Endodermal cell (in vitro differentiated cells): ENCODE measurements around the gene CEP68. TPM values are rescaled to one million over a fixed set of nuclear protein-coding genes. Genes with fewer than 3 reads are reported as not detected.

Experiments
- DNase-seq: peaks from one replicate; pipeline ENCODE4 v3.0.0-alpha.2; 2017
- H3K27ac ChIP-seq: 2 replicates; pipeline ENCODE4 v1.5.1; 2013; ENCODE audit warnings: mild to moderate bottlenecking, low read depth, low read length, moderate library complexity
- H3K27me3 ChIP-seq: 2 replicates; pipeline ENCODE4 v1.6.1; 2013; ENCODE audit warnings: mild to moderate bottlenecking, low read length, moderate library complexity; ENCODE audit not compliant: insufficient read depth, control insufficient read depth, poor library complexity, severe bottlenecking
- H3K36me3 ChIP-seq: 2 replicates; pipeline ENCODE4 v1.7.0; 2013; ENCODE audit warnings: mild to moderate bottlenecking, low read length, moderate library complexity; ENCODE audit not compliant: control insufficient read depth, insufficient read depth
- H3K4me1 ChIP-seq: one replicate; pipeline ENCODE4 v1.7.0; 2013; ENCODE audit warnings: low read length; ENCODE audit not compliant: control insufficient read depth, insufficient read depth
- H3K4me3 ChIP-seq: 2 replicates; pipeline ENCODE4 v1.5.1; 2013; ENCODE audit warnings: mild to moderate bottlenecking, low read length, moderate library complexity
- H3K9ac ChIP-seq: 2 replicates; pipeline ENCODE4 v1.6.1; 2013; ENCODE audit warnings: mild to moderate bottlenecking, low read length, moderate library complexity; ENCODE audit not compliant: poor library complexity, severe bottlenecking; ENCODE audit errors: extremely low read depth
- H3K9me3 ChIP-seq: 2 replicates; pipeline ENCODE4 v1.6.1; 2013; ENCODE audit warnings: mild to moderate bottlenecking, low read length, moderate library complexity; ENCODE audit not compliant: control insufficient read depth
- H3K27ac Mint-ChIP-seq: 2 replicates; pipeline ENCODE4 v1.8.0; 2020; ENCODE audit warnings: mixed read lengths
- H3K27me3 Mint-ChIP-seq: 2 replicates; pipeline ENCODE4 v1.8.0; 2021; ENCODE audit warnings: mild to moderate bottlenecking, mixed read lengths; ENCODE audit not compliant: insufficient read depth
- H3K36me3 Mint-ChIP-seq: 2 replicates; pipeline ENCODE4 v1.8.0; 2020; ENCODE audit warnings: low read depth, mixed read lengths
- H3K4me1 Mint-ChIP-seq: 2 replicates; pipeline ENCODE4 v1.8.0; 2020; ENCODE audit warnings: mixed read lengths
- H3K4me3 Mint-ChIP-seq: 2 replicates; pipeline ENCODE4 v1.8.0; 2020; ENCODE audit warnings: mild to moderate bottlenecking, moderate library complexity, mixed read lengths
- H3K9me3 Mint-ChIP-seq: 2 replicates; pipeline ENCODE4 v1.8.0; 2020; ENCODE audit warnings: mild to moderate bottlenecking, mixed read lengths
- CTCF ChIP-seq: fragments of 200-600 bp; sonication (generic); conservative IDR thresholded peaks from 2 replicates; pipeline ENCODE4 v1.5.0; 2021; ENCODE audit warnings: antibody characterized with exemption, mild to moderate bottlenecking
- WGBS, 2 experiments: methylation state at CpG; one replicate each; pipeline versions ENCODE4 v1.1.5 to v1.1.7; 2013; ENCODE audit warnings: missing lambda C conversion rate in 2 of 2, mixed read lengths in 1 of 2; ENCODE audit not compliant: insufficient coverage in 1 of 2, insufficient read length in 1 of 2; 5-methylcytosine and 5-hydroxymethylcytosine counted together
- total RNA-seq, 2 donors: library from RNA; stranded (reverse); fragmentation: NEBNext Ultra II Directional in 1 of 2; extraction: Animal tissue kit (Norgen Biotek cat#: 25700) in 1 of 2; gene quantifications; 2 replicates in 1 of 2; 3 replicates in 1 of 2; pipeline ENCODE4 v1.2.1, GENCODE V29; 2021

CEP68 gene
- total RNA-seq, 2 donors from 2014 or later, result 13.7 to 17.7 TPM

DNA sequence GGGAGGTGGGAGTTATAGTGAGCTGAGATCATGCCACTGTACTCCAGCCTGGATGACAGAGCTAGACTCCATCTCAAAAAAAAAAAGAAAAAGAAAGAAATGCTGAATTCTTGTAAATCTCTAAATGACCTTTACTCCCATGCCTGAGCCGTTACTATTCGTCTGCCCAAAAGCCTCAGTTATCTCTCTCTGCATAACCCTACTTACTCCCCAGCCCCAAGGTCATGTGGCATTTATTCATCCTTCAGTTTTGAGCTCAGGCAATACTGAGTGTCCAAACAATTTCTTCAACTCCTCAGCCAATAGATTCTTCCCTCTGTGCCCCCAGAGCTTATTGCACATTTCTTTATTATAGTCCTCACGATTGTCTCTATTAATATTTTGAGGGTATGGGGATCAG is 44.9 kb downstream of the CEP68 start:
- Mint-ChIP-seq H3K36me3 (peaks cover 63% of the 10 kb centered on the region), H3K4me1 (peaks cover 10% of the 10 kb centered on the region), H3K9me3 (no peaks in the 10 kb centered on the region), H3K27ac (no peak overlapping the region), H3K27me3 (no peaks in the 10 kb centered on the region), H3K4me3 (no peak overlapping the region)
- Histone ChIP-seq H3K27ac (no peak overlapping the region), H3K9ac (no peak overlapping the region), H3K4me1 (no peaks in the 10 kb centered on the region), H3K4me3 (no peak overlapping the region), H3K36me3 (peaks cover 82% of the 10 kb centered on the region), H3K9me3 (no peaks in the 10 kb centered on the region), H3K27me3 (no peaks in the 10 kb centered on the region)
- 98 to 100% methylated on average over 2 to 3 of the region's 3 CpGs for WGBS, 2 experiments
- no peak for DNase-seq
- TF ChIP-seq CTCF, result no peak

GRCh38 chr2:65103013-65103715 is 46.9 kb downstream of the CEP68 start:
- no peak for DNase-seq
- no peak for TF ChIP-seq CTCF
- Mint-ChIP-seq H3K27ac (no peak overlapping the region), H3K27me3 (no peaks in the 10 kb centered on the region), H3K9me3 (no peaks in the 10 kb centered on the region), H3K4me1 (no peaks in the 10 kb centered on the region), H3K4me3 (no peak overlapping the region), H3K36me3 (peaks cover 55% of the 10 kb centered on the region)
- no peak overlapping the region for H3K4me3 ChIP-seq
- no peak overlapping the region for H3K27ac ChIP-seq
- 90 to 95% methylated on average over 2 to 5 of the region's 6 CpGs for WGBS, 2 experiments
- no peak overlapping the region for H3K9ac ChIP-seq
- H3K36me3 ChIP-seq, result peaks cover 70% of the 10 kb centered on the region
- H3K27me3 ChIP-seq, result no peaks in the 10 kb centered on the region
- H3K9me3 ChIP-seq, result no peaks in the 10 kb centered on the region
- no peaks in the 10 kb centered on the region for H3K4me1 ChIP-seq

GRCh38 chr2:65107530-65107929 is 51.3 kb downstream of the CEP68 start:
- H3K4me3 ChIP-seq, result no peak overlapping the region
- no peaks in the 10 kb centered on the region for H3K27me3 ChIP-seq
- Mint-ChIP-seq H3K27ac (no peak overlapping the region), H3K36me3 (peaks cover 36% of the 10 kb centered on the region), H3K9me3 (no peaks in the 10 kb centered on the region), H3K4me3 (no peak overlapping the region), H3K27me3 (no peaks in the 10 kb centered on the region), H3K4me1 (no peaks in the 10 kb centered on the region)
- no peak for TF ChIP-seq CTCF
- no peaks in the 10 kb centered on the region for H3K4me1 ChIP-seq
- H3K9ac ChIP-seq, result no peak overlapping the region
- no peak for DNase-seq
- no peaks in the 10 kb centered on the region for H3K9me3 ChIP-seq
- WGBS, 2 experiments, result 95 to 100% methylated on average over 2 to 5 of the region's 5 CpGs
- peaks cover 46% of the 10 kb centered on the region for H3K36me3 ChIP-seq
- no peak overlapping the region for H3K27ac ChIP-seq
